Spleen (tissue), 7 donors: ENCODE results near the gene GADD45G.

Experiments used
- CTCF ChIP-seq, 11 experiments: fragments of 200-600 bp in 7 of 11; fragments of 450-650 bp in 4 of 11; sonication (generic) in 4 of 11; IDR thresholded peaks in 8 of 11; conservative IDR thresholded peaks in 3 of 11; 1 replicate in 7 of 11; 2 replicates in 4 of 11; pipeline versions ENCODE4 v1.4.0 to v1.8.0; 2016 to 2021; ENCODE audit warnings: antibody characterized with exemption in 11 of 11, inconsistent platforms in 4 of 11, mild to moderate bottlenecking in 1 of 11
- POLR2A ChIP-seq, 3 donors: fragments of 450-650 bp; IDR thresholded peaks; one replicate each; pipeline ENCODE4 v1.5.1; 2017; ENCODE audit warnings: antibody characterized with exemption in 3 of 3, mild to moderate bottlenecking in 1 of 3
- donor health status: DM: no; HTN: no; CAD: no; lungs with moderate emphysema.
- donor health status: DM: no; HTN: no; CAD: no.
- donor health status: DM: no; HTN: no; CAD: no.

GRCh38 chr9:89594811-89595550 lies 9.8 kb upstream of the GADD45G start:
- TF ChIP-seq CTCF (IDR thresholded peaks at IDR 0.05 in 8 of 11, conservative IDR thresholded peaks at IDR 0.05 in 3 of 11): no peak
- no peak for TF ChIP-seq POLR2A (IDR thresholded peaks at IDR 0.05)
